ENCODE results near the gene CDH13.

The CDH13 gene

GRCh38 chr16:83835586-83836566 lies 1209.1 kb downstream of the CDH13 start:
- no peak for DNase-seq

GRCh38 chr16:83837566-83837965 lies 1210.8 kb downstream of the CDH13 start:
- no peak for DNase-seq

GRCh38 chr16:83838151-83838550 lies 1211.4 kb downstream of the CDH13 start:
- no peak for DNase-seq

- no peak for DNase-seq
Observed at GRCh38 chr16:83839561-83839960, 1212.8 kb downstream of the CDH13 start.

- DNase-seq = no peak
Observed at GRCh38 chr16:83840060-83840617, 1213.4 kb downstream of the CDH13 start.

GRCh38 chr16:83842291-83842690 lies 1215.5 kb downstream of the CDH13 start:
- no peak for DNase-seq

GRCh38 chr16:83842756-83843507 lies 1216.2 kb downstream of the CDH13 start:
- peak; percentile 1 for DNase-seq

GRCh38 chr16:83843657-83844056 lies 1216.9 kb downstream of the CDH13 start:
- no peak for DNase-seq

GRCh38 chr16:83845263-83845662 lies 1218.5 kb downstream of the CDH13 start:
- DNase-seq = no peak

GRCh38 chr16:83847371-83848225 lies 1220.8 kb downstream of the CDH13 start:
- no peak for DNase-seq

- DNase-seq = no peak
Observed at GRCh38 chr16:83849421-83849820, 1222.7 kb downstream of the CDH13 start.

Measured in NCI-H1694 treated with DMSO at 0.1 percent for 48 hours (cell line).